ENCODE data around the gene RCSD1.
"Not testable (repeated sequence)": the region's sequence is repeated elsewhere in the genome, so short reads cannot be mapped to it uniquely, and the experiment has no call there.

RCSD1 gene

GRCh38 chr1:167719715-167720421, 89.8 kb downstream of the RCSD1 start:
- not testable (repeated sequence) for DNase-seq

DNA sequence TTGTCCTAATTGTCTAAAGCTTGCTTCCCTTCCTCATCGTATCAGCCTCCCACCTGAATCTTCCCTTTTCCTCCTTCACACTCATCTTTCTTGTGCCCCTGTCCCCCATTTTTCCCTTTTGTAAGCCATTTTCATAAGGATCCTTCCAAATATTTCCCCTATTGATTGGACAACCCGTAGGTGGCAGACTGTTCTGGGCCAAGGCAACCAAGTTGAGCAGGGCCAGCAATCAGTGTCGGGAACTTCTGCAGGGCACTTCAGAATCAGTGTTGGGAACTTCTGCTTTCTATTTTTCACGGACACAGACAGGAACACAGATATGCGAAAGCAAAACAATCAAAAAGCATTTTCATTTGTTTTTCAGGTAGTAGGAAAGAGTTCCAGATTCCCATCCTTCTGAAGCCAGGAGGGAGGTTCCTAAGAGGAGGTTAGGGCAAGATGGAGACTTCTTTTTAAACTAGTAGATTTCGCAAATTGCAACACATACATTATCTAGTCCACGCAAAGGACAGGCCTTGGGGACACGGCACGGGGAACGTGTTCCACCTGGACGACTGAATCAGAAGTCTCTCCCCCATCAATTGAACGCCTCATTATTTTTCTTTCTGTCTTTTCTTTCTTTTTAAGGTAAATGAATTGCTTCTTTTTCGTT, 91.1 kb downstream of the RCSD1 start:
- no peak for DNase-seq

DNA sequence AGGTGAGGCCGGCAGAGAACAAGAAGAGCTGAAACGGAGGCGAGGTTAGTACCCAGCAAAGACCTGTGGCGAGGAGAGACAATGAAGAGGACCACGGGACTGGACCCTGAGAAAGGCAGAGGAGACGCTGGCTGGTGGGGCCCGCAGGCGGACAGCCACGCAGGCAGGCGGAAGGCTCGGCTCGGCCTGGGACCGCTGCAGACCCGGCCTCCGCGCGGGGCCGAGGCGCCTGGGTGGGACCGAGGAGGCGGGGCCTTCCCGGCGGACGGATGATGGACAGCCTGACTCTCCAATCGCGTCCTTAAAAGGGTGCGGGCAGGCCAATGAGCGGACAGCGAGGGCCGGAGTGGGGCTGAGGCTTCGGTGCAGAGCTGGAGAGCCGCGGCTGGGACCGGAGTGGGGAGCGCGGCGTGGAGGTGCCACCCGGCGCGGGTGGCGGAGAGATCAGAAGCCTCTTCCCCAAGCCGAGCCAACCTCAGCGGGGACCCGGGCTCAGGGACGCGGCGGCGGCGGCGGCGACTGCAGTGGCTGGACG, 91.7 kb downstream of the RCSD1 start, which contains the start of gene MPZL1:
Gene MPZL1, plus strand, starts transcription at position 366 of the 535 bp plus-strand sequence. CDS start 170 bp downstream, outside the sequence.
- DNase-seq: peak; percentile 90 to 94

GRCh38 chr1:167722152-167722869, 92.3 kb downstream of the RCSD1 start:
- DNase-seq: no peak

- DNase-seq: no peak
Measured at GRCh38 chr1:167722870-167723251, 92.8 kb downstream of the RCSD1 start.

DNA sequence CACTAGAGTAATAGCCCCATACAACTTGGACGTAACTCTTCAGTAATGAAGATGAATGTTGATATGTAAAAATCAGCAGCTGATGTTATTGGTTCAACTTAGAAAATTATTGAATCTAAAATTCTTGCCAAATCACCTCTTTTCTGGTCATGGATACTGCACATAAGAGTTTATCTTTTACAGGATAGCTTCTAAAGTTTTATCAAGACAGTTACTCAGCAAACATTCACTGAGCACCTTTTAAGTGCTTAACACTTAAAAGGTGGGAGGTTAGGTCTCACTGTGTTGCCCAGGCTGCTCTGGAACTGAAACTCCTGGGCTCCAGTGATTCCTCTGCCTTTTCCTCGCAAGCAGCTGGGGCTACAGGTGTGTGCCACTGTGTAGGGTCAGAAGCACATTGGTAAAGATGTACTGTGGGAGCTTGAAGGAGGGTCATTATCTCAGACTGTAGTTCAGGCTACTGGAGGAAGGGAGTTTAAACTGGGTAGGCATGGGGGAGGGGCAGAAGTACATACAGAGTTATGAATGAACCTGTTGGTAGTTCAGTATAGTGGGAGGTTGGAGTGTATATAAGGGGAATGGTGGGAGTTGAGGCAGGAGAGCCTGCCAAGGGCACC, 93.8 kb downstream of the RCSD1 start:
- no peak for DNase-seq

- DNase-seq: no peak
Measured at GRCh38 chr1:167726008-167726407, 96.0 kb downstream of the RCSD1 start.

GRCh38 chr1:167728818-167729410, 98.9 kb downstream of the RCSD1 start:
- no peak for DNase-seq

DNA sequence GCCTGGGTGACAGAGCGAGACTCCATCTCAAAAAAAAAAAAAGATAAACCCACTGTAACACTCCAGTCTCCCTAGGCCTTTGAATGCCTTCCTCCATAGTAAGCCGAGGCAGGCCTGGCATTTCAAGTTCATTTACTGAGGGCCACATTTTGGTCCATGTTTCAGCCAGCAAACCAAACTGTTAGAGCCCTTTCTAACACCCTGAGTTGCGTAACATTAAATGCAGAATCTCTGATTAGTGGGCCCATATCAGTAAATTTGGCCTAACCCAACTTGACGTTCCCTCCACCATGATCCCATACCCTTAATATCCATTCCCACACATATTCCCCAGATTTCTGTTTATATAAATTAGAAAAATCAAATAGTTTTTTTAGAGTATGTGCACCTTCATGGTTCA, 104.2 kb downstream of the RCSD1 start:
- DNase-seq: no peak

DNA sequence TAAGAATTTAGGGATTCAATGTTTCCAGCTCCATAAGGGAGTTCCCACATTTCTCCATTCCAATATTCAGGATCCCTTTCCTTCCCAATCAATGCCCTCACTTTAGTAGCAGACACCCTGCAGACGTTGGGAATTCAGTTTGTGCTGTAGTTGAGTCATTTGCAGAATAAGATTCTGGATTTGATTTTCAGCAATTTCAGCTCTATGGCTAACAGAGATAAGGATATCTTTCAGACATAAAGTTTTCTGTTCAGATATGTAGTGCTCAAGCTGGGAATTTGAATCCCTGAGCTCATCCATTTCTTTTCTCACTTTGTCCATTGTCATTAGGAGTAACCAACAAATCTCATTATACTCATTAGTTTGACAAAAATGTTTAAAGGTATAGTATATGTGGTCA, 104.8 kb downstream of the RCSD1 start:
- no peak for DNase-seq

DNA sequence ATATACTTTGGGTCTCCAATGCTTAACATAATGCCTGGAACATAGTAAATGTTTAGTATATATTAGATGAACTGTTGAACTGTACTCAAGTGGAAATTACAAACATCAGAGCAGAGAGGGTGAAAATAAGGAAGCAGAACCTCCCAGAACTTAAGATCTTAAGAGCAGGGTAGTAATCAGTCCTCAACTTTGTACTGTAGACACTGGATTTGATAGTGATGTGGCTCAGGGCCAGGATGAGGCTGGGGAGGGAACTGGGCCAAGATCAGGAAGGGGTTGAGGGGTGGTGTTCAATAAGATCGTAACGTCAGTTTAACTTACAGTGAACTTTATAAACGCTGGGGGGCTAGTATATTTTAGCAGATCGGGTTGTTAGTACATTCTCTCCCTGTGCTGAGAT, 107.1 kb downstream of the RCSD1 start:
- DNase-seq: no peak

GRCh38 chr1:167738158-167738557, 108.1 kb downstream of the RCSD1 start:
- DNase-seq: no peak

- DNase-seq: no peak
Measured at GRCh38 chr1:167739752-167740151, 109.7 kb downstream of the RCSD1 start.

DNA sequence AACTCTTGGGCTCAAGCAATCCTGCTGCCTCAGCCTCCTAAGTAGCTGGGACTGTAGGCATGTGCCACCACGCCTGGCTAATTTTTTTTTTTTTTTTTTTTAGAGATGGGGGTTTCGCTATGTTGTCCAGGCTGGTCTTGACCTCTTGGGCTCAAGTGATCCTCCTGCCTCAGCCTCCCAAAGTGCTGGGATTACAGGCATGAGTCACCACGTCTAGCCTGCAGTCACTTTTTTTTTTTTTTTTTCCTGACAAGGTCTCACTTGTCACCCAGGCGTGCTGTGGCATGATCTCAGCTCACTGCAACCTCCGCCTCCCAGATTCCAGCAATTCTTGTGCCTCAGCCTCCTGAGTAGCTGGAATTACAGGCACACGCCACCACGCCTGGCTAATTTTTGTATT, 111.1 kb downstream of the RCSD1 start:
- not testable (repeated sequence) for DNase-seq

- DNase-seq: not testable (repeated sequence)
Measured at GRCh38 chr1:167742392-167743057, 112.5 kb downstream of the RCSD1 start.

GRCh38 chr1:167744901-167745300, 114.9 kb downstream of the RCSD1 start:
- DNase-seq: no peak

DNA sequence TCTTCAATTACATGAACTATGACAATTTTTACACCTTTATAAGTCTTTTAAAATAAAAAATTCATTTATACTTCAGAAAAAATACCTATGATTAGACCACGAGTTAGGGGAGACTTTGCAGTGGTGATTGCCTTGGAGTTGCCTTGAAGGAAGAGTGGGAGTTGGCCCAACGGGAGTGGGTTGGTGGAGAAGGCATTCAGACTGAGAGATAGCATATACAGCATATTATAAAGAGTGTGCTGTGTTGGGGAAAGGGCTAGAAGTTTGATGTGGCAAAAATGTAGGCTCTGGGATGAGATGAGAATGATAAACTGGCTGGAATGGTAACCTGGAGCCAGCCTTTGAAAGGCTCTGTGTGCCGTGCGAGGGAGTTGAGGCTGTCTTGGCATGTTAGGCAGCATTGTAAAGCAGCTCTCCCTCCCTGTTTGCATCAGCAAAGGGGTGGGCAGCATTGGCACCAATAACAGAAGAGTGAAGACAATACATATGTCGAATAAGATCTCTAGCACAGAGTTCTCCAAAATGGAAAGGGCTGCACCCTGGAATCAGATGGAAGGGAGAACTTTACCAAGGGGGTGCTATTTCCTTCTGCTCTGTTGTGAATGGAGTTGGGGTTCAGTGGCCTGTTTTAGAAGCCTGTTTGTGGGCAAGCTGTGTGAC, 116.1 kb downstream of the RCSD1 start:
- no peak for DNase-seq

DNA sequence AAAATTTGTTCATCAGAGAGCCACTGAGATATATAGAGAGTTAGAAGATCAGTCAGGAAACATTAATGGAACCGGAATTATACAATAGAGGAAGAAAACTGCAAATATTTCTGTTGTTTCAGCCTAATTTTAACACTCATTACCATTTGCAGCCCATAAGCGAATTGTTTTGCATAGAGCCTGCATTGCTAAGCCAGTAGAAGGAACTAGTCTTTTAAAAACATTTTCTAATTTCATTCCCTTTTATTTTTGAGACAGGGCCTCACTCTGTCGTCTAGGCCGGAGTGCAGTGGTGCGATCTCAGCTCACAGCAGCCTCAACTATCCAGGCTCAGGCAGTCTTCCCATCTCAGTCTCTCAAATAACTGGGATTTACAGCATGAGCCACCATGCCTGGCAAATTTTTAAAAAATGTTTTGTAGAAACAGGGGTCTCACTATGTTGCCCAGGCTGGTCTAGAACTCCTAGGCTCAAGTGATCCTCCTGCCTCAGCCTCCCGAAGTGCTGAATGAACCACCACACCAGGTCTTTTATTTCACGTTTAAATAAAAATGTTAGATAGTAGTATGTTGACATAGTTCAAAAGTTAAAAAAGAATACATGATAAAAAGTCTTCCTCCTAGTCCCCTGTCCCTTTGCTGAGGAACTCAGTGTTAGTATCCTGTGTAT, 117.1 kb downstream of the RCSD1 start:
- no peak for DNase-seq

DNA sequence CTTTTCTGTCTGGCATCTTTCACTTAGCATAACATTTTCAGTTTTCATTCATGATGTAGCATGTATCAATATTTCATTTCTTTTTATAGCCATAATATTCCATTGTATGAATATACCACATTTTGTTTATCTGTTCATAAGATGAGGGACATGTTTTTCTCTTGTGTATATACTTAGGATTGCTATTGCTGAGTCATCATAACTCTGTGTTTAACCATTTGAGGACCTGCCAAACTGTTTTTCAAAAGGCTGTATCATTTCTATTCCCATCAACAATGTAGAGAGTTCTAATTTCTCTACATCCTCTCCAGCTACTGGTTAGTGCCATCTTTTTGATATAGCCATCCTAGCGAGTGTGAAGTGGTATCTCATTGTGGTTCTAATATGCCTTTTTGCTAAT, 118.0 kb downstream of the RCSD1 start:
- DNase-seq: no peak

- DNase-seq: no peak
Measured at GRCh38 chr1:167748906-167749305, 118.9 kb downstream of the RCSD1 start.

- no peak for DNase-seq
Measured at GRCh38 chr1:167749741-167750140, 119.7 kb downstream of the RCSD1 start.

Measured in CD4-positive, alpha-beta T cell treated with Interferon alpha-2 for 1 hour (primary cell).